Measurements from ENCODE around the gene PTPRM. TPM values are rescaled to one million over a fixed set of nuclear protein-coding genes. Genes with fewer than 3 reads are reported as not detected.

The PTPRM gene
- polyA plus RNA-seq, 1 donor, result 85.4 TPM

- DNase-seq (ENCODE audit: low read depth), result no peak
Measured at GRCh38 chr18:7626922-7627440, 59.9 kb downstream of the PTPRM start.

GRCh38 chr18:7629416-7629815, 62.3 kb downstream of the PTPRM start:
- DNase-seq (ENCODE audit: low read depth), result no peak

GRCh38 chr18:7630731-7631442, 63.8 kb downstream of the PTPRM start:
- no peak for DNase-seq (ENCODE audit: low read depth)

GRCh38 chr18:7632152-7633098, 65.3 kb downstream of the PTPRM start:
- DNase-seq (ENCODE audit: low read depth), result no peak

- DNase-seq (ENCODE audit: low read depth), result no peak
Measured at GRCh38 chr18:7633171-7633570, 66.1 kb downstream of the PTPRM start.

GRCh38 chr18:7635948-7636347, 68.8 kb downstream of the PTPRM start:
- DNase-seq (ENCODE audit: low read depth), result no peak

GRCh38 chr18:7637269-7637668, 70.2 kb downstream of the PTPRM start:
- no peak for DNase-seq (ENCODE audit: low read depth)

- DNase-seq (ENCODE audit: low read depth), result no peak
Measured at GRCh38 chr18:7638321-7638720, 71.2 kb downstream of the PTPRM start.

GRCh38 chr18:7641813-7642212, 74.7 kb downstream of the PTPRM start:
- DNase-seq (ENCODE audit: low read depth), result no peak

- DNase-seq (ENCODE audit: low read depth), result no peak
Measured at GRCh38 chr18:7642331-7642890, 75.3 kb downstream of the PTPRM start.

- no peak for DNase-seq (ENCODE audit: low read depth)
Measured at GRCh38 chr18:7645756-7646155, 78.6 kb downstream of the PTPRM start.

GRCh38 chr18:7646174-7646886, 79.2 kb downstream of the PTPRM start:
- DNase-seq (ENCODE audit: low read depth), result no peak

- DNase-seq (ENCODE audit: low read depth), result no peak
Measured at GRCh38 chr18:7647500-7647899, 80.4 kb downstream of the PTPRM start.

GRCh38 chr18:7657050-7657449, 89.9 kb downstream of the PTPRM start:
- DNase-seq (ENCODE audit: low read depth), result no peak

GRCh38 chr18:7657937-7658336, 90.8 kb downstream of the PTPRM start:
- no peak for DNase-seq (ENCODE audit: low read depth)

- DNase-seq (ENCODE audit: low read depth), result no peak
Measured at GRCh38 chr18:7658701-7659100, 91.6 kb downstream of the PTPRM start.

- DNase-seq (ENCODE audit: low read depth), result no peak
Measured at GRCh38 chr18:7661207-7661606, 94.1 kb downstream of the PTPRM start.

GRCh38 chr18:7662866-7663265, 95.8 kb downstream of the PTPRM start:
- no peak for DNase-seq (ENCODE audit: low read depth)

GRCh38 chr18:7663366-7664312, 96.5 kb downstream of the PTPRM start:
- DNase-seq (ENCODE audit: low read depth), result no peak

- DNase-seq (ENCODE audit: low read depth), result no peak
Measured at GRCh38 chr18:7666195-7666776, 99.2 kb downstream of the PTPRM start.

Data from forelimb muscle (tissue), 1 donor.